LoVo (cell line): ENCODE data around the gene EFCAB8.
"Not testable (repeated sequence)": the region's sequence is repeated elsewhere in the genome, so short reads cannot be mapped to it uniquely, and the experiment has no call there.

ENCODE experiments used
- DNase-seq: peaks from one replicate; pipeline ENCODE4 v3.0.0-alpha.2; 2016; ENCODE audit warnings: low spot score

EFCAB8 gene

DNA sequence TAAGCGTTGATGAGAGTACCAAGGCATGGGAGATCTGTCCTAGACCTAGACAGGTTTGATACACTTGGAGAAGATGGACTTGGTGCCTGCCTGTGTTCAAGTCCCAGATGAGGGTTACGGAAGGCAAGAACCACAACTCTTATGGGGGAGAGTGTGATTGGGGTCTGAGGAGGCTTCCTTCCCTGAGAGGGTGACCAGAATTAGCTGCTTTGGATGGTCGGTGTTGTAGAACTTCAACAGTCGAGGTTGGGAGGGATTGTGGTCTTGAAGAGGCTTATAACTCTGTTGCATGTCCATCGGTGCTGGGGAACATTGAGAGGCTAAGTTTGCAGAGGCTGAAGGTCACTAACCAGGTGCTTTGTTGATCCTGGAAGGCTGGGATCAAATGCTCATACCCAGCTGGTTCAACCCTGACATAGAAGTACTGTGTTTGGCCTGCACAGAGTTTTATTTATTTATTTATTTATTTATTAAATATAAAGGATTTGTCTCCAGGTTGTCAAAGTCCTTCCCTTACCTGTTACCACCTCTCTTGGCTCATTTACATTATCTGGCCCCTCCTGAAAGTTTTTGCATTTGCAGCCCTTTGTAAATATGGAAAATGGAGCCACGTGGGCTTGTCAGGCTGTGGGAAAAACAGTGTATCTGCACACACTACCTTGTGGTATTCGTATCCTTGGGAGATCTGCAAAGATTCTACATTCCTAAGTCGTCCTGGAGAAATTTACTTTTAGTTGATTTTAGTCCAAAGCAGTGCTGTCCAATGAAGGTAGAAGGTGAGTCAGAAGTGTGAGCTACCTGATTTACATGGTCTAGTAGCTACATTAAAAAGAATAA, 15.8 kb upstream of the EFCAB8 start:
- no peak for DNase-seq

DNA sequence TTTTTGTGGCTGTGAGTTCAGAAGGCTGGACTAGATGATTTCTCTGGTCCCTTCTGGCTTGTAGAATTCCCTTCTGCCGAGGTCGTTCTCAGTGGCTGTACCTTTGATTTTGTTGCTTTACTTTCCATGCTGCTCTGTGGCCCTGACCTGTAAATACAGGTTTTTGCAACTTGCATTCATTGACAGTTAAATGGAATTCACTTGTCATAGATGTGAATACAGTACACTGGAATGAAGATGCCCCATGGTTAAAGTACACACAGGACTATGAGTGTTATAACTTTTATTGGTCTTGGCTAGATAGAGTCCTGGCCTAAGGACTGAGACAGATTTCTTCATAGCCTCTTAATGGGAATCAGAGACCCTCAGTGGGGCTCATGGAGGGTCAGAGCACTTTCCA, 12.9 kb upstream of the EFCAB8 start:
- no peak for DNase-seq

DNA sequence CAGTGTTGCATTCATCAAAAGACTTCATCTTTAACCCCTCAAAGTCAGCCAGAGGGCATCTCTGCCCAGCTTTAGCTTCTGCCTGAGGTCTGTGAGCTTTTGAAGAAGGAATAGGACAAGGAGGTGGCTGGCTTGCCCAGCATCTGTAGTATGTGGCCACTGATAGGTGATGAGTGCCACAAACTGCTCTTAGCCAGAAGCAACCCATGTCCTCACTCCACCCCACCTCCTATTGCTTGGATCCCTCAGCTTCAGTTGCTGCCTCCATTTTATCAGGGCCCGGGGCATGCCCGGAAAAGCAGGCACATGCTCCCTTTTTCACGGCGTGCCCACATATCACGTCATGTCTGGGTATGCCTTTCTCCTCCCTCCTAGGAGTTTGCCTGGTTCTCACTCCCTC, 11.9 kb upstream of the EFCAB8 start:
- no peak for DNase-seq

DNA sequence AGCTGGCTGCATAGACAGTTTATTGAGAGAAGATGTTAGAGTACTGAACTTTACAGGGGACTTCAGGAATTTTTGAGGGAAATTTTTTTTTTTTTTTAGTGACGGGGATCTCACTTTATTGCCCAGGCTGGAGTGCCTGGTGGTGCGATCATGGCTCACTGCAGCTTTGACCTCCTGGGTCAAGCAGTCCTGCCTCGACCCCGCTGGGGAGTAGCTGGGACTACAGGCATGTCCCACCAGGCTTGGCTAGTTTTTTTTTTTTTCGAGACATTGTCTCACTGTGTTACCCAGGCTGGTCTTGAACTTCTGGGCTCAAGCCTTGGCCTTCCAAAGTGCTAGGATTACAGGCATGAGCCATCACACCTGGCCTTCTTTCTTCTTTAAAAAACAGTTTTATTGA, 10.8 kb upstream of the EFCAB8 start:
- no peak for DNase-seq

DNA sequence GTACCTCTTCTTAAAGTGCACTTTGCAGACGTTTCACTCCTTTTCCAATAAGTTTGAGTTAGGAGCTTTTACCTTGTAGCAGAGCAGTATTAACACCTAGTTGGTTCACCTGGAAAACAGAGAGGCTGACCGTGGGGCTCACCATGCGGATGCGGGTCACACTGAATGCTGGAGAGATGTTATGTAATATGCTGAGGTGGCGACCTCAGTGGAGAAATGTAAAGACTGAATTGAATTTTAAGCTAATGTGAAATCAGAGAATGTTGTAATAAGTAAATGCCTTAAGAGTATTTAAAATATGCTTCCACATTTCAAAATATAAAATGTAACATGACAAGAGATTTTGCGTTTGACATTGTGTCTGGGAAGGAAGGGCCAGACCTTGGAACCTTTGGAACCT, 9.9 kb upstream of the EFCAB8 start:
- DNase-seq: no peak

DNA sequence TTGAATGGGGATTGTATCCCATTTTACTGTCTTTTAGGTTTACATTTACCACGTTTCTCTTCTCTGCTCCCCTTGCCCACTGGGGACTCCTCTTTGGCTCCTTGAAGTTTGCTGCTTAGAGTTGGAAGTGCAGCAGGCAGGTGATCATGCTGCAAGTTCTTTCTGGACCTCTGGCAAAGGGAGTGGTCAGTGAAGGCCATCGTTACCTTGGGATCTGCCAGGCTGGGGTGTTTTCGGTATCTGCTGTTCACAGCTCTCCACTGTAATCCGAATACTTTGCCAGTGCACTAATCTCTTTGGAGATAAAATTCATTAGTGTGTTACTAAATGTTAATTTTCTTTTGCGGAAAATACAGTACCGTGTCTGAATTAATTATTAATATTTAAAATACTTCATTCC, 9.1 kb upstream of the EFCAB8 start:
- no peak for DNase-seq

DNA sequence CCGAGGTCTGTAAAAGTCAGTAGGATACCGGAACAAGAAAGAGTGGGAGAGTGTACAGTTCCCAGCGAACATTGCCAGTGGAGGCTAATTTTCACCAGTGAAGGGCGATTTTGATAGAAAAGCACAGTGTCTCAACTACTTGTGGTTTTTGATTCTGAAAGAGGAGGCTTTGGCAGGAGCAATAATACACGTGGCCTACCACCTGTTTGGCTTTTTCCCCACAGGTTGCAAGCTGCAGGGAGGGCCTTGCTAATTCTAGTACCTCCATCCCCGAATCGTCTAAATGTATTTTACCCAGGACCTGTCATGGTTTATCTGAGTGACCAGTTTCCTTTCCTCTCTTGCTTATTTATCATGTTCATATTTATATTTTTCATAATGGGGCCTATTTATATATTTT, 3.3 kb upstream of the EFCAB8 start:
- DNase-seq: no peak

DNA sequence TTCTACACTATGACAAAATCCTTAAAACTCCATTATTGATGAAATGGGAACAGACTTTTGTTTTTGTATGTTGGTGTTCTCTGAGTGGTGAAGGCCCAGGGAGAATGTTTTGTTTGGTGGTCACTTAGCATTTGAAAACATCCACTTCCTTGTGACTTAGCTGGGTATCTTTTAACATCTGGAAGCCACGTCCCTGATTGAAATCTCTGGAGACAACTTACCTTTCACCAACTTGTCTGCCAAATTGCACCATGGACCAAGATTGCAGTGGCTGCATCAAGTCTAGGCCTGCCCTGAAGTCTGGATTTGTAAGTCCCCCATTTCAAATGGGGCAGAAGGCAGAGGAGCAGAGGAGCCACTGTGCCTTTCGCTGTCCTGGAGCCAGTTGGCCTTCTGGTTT, 534 bp upstream of the EFCAB8 start:
- DNase-seq: no peak

DNA sequence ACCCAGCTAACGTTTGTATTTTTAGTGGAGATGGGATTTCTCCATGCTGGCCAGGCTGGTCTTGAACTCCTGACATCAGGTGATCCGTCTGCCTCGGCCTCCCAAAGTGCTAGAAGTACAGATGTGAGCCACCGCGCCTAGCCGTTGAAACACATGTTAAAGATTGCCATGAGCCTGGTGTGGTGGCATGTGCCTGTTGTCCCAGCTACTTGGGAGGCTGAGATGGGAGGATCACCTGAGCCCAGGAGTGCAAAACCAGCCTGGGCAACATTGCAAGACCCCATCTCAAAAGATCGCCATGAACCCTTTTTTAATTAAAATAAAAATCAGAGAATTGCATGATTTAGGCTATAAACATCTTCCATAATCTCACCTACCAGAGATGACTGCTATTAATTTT, 2.7 kb downstream of the EFCAB8 start:
- DNase-seq: no peak

DNA sequence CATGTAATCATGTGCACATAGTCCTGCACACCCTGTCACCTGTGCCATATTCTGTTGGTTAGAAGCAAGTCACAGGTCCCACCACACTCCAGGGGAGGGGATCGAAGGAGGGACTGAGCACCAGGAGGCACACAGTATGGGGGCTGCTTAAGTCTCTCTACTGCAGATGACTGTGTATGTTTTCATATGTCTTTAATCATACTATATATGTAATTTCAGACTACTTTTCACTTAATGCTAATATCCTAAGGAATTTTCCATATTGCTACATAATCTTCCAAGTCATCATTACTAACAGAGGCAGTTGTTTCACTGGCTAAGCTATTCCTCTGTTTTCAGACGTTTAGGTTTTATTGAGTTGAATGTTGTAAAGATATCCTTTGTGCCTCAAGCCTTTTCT, 10.8 kb downstream of the EFCAB8 start:
- DNase-seq: no peak

DNA sequence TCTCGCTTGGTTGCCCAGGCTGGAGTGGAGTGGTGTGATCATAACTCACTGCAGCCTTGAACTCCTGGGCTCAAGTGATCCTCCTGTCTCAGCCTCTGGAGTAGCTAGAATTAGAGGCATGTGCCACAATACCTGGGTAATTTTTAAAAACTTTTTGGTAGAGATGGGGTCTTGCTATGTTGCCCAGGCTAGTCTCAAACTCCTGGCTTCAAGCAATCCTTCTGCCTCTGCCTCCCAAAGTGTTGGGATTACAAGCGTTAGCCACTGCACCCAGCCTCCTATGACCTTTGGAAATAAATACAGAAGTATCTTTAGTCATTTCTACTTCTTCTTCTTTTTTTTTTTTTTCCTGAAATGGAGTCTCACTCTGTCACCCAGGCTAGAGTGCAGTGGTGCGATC, 11.8 kb downstream of the EFCAB8 start:
- not testable (repeated sequence) for DNase-seq

DNA sequence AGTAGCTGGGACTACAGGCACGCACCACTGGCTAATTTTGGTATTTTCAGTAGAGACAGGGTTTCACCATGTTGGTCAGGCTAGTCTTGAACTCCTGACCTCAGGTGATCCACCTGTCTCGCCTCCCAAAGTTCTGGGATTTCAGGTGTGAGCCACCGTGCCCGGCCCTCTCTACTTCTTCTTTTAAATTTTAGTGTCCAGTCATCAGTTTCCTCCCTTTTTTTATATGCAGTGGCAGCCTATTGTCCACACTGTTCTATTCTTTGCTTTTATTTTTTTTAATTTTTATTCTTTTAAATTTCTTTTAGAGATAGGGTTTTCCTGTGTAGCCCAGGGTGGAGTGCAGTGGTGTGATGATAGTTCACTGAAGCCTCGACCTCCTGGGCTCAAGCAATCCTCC, 12.3 kb downstream of the EFCAB8 start:
- DNase-seq: no peak

DNA sequence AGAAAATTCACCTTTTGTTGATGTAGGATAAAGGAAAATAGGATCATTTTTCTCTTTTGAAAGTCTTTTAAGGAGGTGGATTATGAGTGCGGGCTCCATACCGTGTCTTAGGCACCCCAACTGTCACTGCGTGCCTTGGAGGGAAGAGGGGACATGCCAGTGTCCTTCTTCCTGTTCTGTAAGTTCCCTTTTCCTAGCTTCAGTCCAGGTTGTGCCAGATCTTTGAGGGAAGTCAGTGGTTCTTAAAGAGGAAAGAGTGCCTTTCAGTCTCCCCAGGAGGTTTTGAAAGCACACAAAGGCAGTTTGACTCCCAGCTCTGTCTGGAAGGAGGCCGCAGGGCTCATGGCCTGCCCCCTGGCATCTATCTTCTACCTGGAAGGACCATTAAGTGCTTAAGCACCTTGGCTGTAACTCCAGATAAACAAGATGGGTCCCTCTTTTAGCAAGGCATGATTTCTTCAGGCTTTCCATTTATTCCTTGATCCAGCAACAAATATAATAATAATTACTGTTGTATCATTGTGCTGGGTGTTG, 13.0 kb downstream of the EFCAB8 start:
- no peak for DNase-seq

DNA sequence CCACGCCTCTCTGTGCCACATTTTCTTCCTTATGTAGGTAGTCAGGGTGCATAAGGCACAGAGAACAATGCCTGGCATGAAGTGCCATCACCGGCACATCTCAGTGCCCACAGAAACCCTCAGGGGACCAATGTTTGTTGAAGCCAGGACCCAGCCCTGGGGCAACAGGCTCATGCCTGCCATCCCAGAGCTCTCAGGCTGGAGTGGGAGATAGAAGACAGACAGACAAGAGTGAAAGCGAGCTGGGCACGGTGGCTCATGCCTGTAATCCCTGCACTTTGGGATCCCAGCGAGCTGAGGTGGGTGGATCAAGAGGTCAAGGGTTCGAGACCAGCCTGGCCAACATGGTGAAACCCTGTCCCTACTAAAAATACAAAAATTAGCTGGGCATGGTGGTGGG, 13.5 kb downstream of the EFCAB8 start:
- no peak for DNase-seq

DNA sequence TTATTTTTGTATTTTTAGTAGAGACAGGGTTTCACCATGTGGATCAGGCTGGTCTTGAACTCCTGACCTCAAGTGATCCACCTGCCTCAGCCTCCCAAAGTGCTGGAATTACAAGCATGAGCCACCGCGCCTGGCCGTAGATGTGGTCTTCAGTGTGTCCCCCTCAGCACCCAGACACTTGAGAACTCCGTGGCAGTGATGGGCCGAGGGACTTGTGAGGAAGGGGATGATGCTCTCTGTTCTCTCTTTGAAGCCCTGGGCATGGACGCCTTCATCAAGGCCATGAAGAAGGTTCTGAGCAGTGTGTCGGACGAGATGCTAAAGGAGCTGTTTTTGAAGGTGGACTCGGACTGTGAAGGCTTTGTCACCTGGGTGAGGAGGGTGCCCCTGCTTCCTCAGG, 16.9 kb downstream of the EFCAB8 start:
- no peak for DNase-seq

DNA sequence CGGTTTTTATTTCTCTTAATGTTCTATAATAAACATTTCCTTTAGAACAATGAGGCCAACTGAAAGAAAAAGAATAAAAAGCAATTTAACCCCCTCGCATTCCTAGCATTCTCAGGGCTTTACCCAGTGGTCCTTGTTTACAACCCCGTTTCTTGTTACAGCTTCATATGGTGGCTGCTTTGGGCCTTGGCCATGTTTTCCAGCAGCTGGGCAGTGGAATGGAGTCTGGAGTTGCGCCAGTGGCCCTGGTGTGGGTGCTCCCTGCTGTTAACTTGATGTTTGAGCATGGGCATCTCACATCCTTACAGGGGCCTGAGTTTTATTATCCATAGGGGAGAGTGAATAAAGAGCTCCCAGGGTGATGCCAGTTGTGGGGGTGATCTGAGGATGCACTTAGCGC, 18.8 kb downstream of the EFCAB8 start:
- DNase-seq: no peak

DNA sequence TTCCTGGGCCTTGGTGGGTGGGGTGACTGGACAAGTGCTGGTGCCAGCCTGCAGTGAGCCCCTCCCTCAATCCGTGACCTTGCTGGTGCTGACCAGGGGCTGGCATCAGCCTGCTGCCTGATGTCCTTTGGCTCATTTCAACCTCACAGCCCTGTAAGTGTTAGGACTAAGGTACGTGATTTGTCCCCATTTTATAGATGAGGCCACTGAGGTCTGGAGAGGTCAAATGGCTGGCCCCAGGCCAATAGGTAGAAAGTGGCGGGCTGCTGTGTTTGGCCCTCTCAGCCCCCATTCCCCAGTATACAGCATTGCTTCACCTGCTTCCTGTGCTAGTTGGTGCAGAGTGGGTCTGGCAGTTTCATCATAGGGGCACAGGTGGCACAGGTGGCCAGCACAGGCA, 20.1 kb downstream of the EFCAB8 start:
- DNase-seq: no peak

DNA sequence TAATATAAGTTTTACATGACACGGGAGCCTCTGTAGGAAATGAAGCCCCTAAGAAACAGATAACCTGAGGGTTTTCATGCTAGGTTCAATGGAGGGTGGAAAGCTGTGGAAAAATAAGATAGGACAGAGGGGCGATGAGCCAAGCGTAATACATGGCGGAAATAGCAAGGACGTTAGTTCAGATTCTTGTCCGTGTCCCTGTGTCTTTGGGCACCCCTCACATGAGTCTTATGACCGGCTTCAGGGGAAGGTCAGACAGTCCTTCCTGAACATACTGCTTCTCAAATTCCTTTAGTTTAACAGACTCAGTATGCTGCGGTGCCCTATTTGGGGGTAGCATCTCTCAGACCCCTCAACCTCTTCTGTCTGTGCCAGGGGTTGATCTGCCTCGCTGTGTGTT, 20.8 kb downstream of the EFCAB8 start:
- no peak for DNase-seq

DNA sequence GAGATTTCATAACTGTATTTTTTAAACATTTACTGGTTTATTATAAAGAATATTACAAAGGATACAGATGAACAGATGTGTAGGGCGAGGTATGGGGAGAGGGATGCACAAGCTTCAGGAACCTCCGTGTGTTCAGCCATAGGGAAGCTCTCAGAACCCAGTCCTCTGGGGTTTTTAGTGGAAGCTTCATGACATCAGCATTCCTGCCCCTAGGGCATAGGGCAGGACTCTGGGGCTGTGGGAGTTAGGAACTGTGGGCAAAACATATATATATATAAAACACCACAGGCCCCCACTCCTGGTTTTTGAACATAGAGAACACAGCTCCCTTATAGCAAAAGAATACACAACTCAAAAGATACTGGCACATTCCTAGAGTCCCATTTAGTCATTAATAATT, 21.9 kb downstream of the EFCAB8 start:
- DNase-seq: no peak

DNA sequence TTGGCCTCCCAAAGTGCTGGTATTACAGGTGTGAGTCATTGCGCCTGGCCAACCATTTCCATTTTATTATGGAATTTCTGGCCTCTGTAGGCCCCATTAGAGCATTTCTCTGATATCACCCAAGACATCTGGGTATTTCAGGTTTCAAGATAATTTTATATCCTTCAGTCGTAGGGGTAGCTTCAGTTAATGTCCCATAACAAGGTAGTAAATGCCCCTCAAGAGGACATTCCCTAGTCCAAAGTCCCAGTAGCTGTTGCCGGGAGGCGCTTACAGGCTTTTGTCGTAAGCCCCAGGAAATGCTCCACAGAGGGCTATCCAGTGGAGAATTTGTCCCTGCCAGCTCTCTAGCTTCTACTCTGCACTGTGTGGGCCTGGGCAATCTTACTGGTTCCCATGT, 24.4 kb downstream of the EFCAB8 start:
- no peak for DNase-seq

DNA sequence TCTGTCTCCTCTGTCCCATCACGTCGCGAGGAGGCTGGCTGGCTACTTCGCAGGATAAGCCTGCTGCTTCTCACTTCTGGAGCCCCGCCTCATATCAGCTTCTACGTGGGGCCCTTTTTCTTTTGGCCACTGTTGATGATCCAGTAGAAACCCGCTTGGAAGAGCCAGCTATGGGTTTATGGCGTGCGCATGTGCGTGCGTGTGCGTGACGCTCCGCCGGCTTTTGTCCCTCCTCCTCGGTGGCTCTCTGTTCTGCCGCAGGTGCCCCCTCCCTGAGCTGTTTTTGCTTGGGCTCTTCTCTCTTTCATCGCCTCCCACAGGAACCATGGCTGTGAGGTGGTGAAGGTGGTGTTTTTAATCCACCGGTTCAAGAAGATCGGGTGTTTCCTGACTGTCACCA, 26.5 kb downstream of the EFCAB8 start:
- no peak for DNase-seq

DNA sequence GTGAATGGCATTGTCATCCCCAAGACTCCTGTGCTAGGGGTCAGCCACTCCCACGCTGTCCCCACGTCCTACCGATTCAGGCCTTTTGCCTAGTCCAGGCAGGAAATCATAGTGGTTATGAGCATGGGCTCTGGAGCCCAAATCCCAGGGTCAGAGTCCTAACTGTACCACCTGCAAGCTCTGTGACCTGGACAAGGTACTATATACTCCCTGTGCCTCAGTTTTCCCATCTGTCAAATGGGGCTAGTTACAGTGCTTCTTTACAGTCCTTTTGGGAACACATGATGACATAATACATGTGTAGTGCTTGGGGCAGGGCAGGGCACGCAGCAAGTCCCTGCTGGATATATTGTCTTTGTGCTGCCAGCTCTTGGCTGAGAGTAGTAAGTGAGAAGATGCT, 27.2 kb downstream of the EFCAB8 start:
- no peak for DNase-seq

DNA sequence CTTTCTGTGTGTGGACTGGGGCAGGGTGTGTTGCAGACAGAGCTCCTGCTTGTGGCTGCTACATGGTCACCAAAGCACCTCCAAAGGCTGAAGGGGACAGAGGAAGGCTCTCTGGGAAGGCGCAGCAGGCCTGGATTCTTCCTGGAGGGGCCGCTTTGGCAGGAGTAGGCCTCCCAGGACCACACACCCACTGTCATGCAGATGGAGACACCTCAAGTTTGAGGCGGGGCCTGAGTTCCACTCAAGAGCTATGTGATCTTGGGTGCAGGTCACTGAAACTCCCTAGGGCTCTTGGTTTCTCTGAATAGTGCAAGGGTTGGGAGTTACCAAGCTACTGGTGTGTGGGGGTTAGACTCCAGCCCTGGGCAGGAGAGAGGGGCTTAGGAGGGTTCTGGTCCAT, 27.9 kb downstream of the EFCAB8 start:
- DNase-seq: no peak

DNA sequence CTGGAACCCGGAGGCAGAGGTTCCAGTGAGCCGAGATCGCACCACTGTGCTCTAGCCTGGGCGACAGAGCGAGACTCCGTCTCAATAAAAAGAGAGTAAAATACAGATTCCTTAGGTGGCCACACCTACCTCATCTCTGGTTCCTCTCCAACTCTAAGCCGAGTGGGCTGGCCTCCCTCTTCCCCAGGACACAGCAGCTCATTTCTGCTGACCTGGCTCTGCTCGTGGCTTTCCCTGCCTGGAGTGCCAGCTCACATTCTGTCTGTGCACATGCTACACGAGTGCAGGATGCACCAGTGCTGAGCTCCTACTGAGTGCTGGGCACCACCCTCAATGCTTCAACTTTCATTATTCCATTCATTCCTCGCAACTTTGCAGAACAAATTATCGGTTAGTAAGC, 28.8 kb downstream of the EFCAB8 start:
- DNase-seq: no peak
